HFF-Myc (cell line): Measurements from ENCODE around the gene FAR2.
A peak's percentile ranks its signal among the peaks of the same experiment; 100 is the strongest.

Experiments used
- DNase-seq: peaks from one replicate; pipeline ENCODE4 v3.0.0-alpha.2; 2011; ENCODE audit warnings: low read depth; ENCODE audit errors: extremely low read depth
- H3K4me3 ChIP-seq: replicated peaks from 2 replicates; pipeline ENCODE4 v1.5.1; 2011; ENCODE audit warnings: low read depth, mild to moderate bottlenecking, control low read depth, low read length
- CTCF ChIP-seq: IDR thresholded peaks from 2 replicates; pipeline ENCODE4 v1.5.1; 2012; ENCODE audit warnings: mild to moderate bottlenecking, low read depth, low read length, control low read depth; ENCODE audit errors: missing control alignments

FAR2 gene

GRCh38 chr12:29241821-29242591 is 92.9 kb downstream of the FAR2 start:
- TF ChIP-seq CTCF, result no peak
- no peak overlapping the region for H3K4me3 ChIP-seq
- peak; percentile 50 for DNase-seq

- no peak for DNase-seq
- no peak overlapping the region for H3K4me3 ChIP-seq
- TF ChIP-seq CTCF, result no peak
These were observed 93.9 kb downstream of the FAR2 start for GRCh38 chr12:29242921-29243431.

GRCh38 chr12:29244159-29244765 is 95.2 kb downstream of the FAR2 start:
- no peak overlapping the region for H3K4me3 ChIP-seq
- no peak for DNase-seq

GRCh38 chr12:29245246-29245645 is 96.2 kb downstream of the FAR2 start:
- TF ChIP-seq CTCF, result no peak
- DNase-seq, result no peak
- no peak overlapping the region for H3K4me3 ChIP-seq

More at GRCh38 chr12:29244159-29244765, 95.2 kb downstream of the FAR2 start:
- no peak for TF ChIP-seq CTCF

GRCh38 chr12:29249930-29250329 is 100.9 kb downstream of the FAR2 start:
- H3K4me3 ChIP-seq, result no peak overlapping the region
- no peak for TF ChIP-seq CTCF
- no peak for DNase-seq

- DNase-seq, result no peak
- TF ChIP-seq CTCF, result no peak
- no peak overlapping the region for H3K4me3 ChIP-seq
These were observed 105.0 kb downstream of the FAR2 start for GRCh38 chr12:29253906-29254625.
